ENCODE data around the gene RIPK3. TPM values are rescaled to one million over a fixed set of nuclear protein-coding genes. Genes with fewer than 3 reads are reported as not detected.
"Not testable (repeated sequence)": the region's sequence is repeated elsewhere in the genome, so short reads cannot be mapped to it uniquely, and the experiment has no call there.

RIPK3 gene
- 10 to 100 TPM; 26.9 to 28.6 TPM for total RNA-seq

GRCh38 chr14:24339284-24340151, at the start of gene RIPK3:
Gene RIPK3, minus strand, starts transcription at chr14:24339991. Its CDS starts 165 bp downstream, at chr14:24339826.
- peak; percentile 82 for DNase-seq
- ChIA-PET CTCF (interaction anchor here (0.9 to 12.7 kb wide), 8 partner anchors 7 to 90 kb away, joined by 3 to 709 read pairs (median 6); partner anchors contain the start of genes CBLN3, CIDEB and KHNYN), POLR2A (interaction anchor here (0.7 to 13.7 kb wide), 8 partner anchors 16 to 126 kb away, joined by 3 to 185 read pairs (median 4); partner anchors contain the start of genes CBLN3, CHMP4A, KHNYN and SDR39U1)
- Mint-ChIP-seq H3K9me3 (ENCODE audit: insufficient read depth) (no peaks in the 10 kb centered on the region), H3K36me3 (ENCODE audit: low read depth) (peaks cover 34% of the 10 kb centered on the region), H3K27ac (peak within 1 kb of the TSS; percentile 92), H3K27me3 (ENCODE audit: low read depth) (peaks cover 24% of the 10 kb centered on the region), H3K4me3 (peak within 1 kb of the TSS; percentile 90), H3K4me1 (ENCODE audit: low read depth) (peaks cover 24% of the 10 kb centered on the region)
- ATAC-seq: peak; percentile 97

GRCh38 chr14:24389226-24389848, 49.5 kb upstream of the RIPK3 start:
- CTCF ChIA-PET: no interaction called here

GRCh38 chr14:24388474-24389179, 48.8 kb upstream of the RIPK3 start:
- ATAC-seq (no peak), DNase-seq (no peak)
- Mint-ChIP-seq H3K27ac (no peak overlapping the region), H3K36me3 (ENCODE audit: low read depth) (no peaks in the 10 kb centered on the region), H3K4me1 (ENCODE audit: low read depth) (no peaks in the 10 kb centered on the region), H3K27me3 (ENCODE audit: low read depth) (peaks cover 41% of the 10 kb centered on the region), H3K4me3 (no peak overlapping the region), H3K9me3 (ENCODE audit: insufficient read depth) (no peaks in the 10 kb centered on the region)
- ChIA-PET POLR2A (no interaction called here), CTCF (interaction anchor here (1.0 kb wide), 1 partner anchor 56 kb away, joined by 3 read pairs; no protein-coding TSS in a partner anchor)

More at GRCh38 chr14:24389226-24389848, 49.5 kb upstream of the RIPK3 start:
- Mint-ChIP-seq H3K4me3 (no peak overlapping the region), H3K27me3 (ENCODE audit: low read depth) (peaks cover 41% of the 10 kb centered on the region), H3K36me3 (ENCODE audit: low read depth) (no peaks in the 10 kb centered on the region), H3K4me1 (ENCODE audit: low read depth) (no peaks in the 10 kb centered on the region), H3K9me3 (ENCODE audit: insufficient read depth) (no peaks in the 10 kb centered on the region), H3K27ac (no peak overlapping the region)
- POLR2A ChIA-PET: no interaction called here
- no peak for ATAC-seq
- DNase-seq: no peak

- H3K27me3 Mint-ChIP-seq (ENCODE audit: low read depth): peaks cover 39% of the 10 kb centered on the region
- H3K4me1 Mint-ChIP-seq (ENCODE audit: low read depth); POLR2A ChIA-PET; DNase-seq; H3K27ac Mint-ChIP-seq; H3K4me3 Mint-ChIP-seq; H3K9me3 Mint-ChIP-seq (ENCODE audit: insufficient read depth); H3K36me3 Mint-ChIP-seq (ENCODE audit: low read depth); ATAC-seq: not testable (repeated sequence)
- CTCF ChIA-PET: interaction anchor here (1.0 kb wide), 1 partner anchor 55 kb away, joined by 3 read pairs; no protein-coding TSS in a partner anchor
These were observed 47.8 kb upstream of the RIPK3 start for GRCh38 chr14:24387579-24387978.

- H3K4me3 Mint-ChIP-seq: no peak overlapping the region
- no peak overlapping the region for H3K27ac Mint-ChIP-seq
- H3K36me3 Mint-ChIP-seq (ENCODE audit: low read depth): no peaks in the 10 kb centered on the region
- no peaks in the 10 kb centered on the region for H3K9me3 Mint-ChIP-seq (ENCODE audit: insufficient read depth)
- ChIA-PET CTCF (no interaction called here), POLR2A (no interaction called here)
- ATAC-seq (no peak), DNase-seq (no peak)
- no peaks in the 10 kb centered on the region for H3K4me1 Mint-ChIP-seq (ENCODE audit: low read depth)
- peaks cover 34% of the 10 kb centered on the region for H3K27me3 Mint-ChIP-seq (ENCODE audit: low read depth)
These were observed 47.2 kb upstream of the RIPK3 start for GRCh38 chr14:24387009-24387345.

GRCh38 chr14:24385524-24385923, 45.7 kb upstream of the RIPK3 start:
- Mint-ChIP-seq H3K4me1 (ENCODE audit: low read depth) (no peaks in the 10 kb centered on the region), H3K27me3 (ENCODE audit: low read depth) (peaks cover 28% of the 10 kb centered on the region), H3K36me3 (ENCODE audit: low read depth) (no peaks in the 10 kb centered on the region), H3K9me3 (ENCODE audit: insufficient read depth) (no peaks in the 10 kb centered on the region), H3K27ac (no peak overlapping the region), H3K4me3 (no peak overlapping the region)
- ChIA-PET POLR2A (no interaction called here), CTCF (interaction anchor here (0.5 to 1.2 kb wide), 3 partner anchors 12 to 52 kb away, joined by 3 to 4 read pairs (median 3); no protein-coding TSS in a partner anchor)
- ATAC-seq: no peak
- no peak for DNase-seq

- no peak for ATAC-seq
- Mint-ChIP-seq H3K9me3 (ENCODE audit: insufficient read depth) (no peaks in the 10 kb centered on the region), H3K27me3 (ENCODE audit: low read depth) (peaks cover 23% of the 10 kb centered on the region), H3K27ac (no peak overlapping the region), H3K4me1 (ENCODE audit: low read depth) (no peaks in the 10 kb centered on the region), H3K4me3 (no peak overlapping the region), H3K36me3 (ENCODE audit: low read depth) (no peaks in the 10 kb centered on the region)
- ChIA-PET POLR2A (no interaction called here), CTCF (no interaction called here)
- no peak for DNase-seq
These were observed 44.4 kb upstream of the RIPK3 start for GRCh38 chr14:24384169-24384568.

- Mint-ChIP-seq H3K27ac (no peak overlapping the region), H3K9me3 (ENCODE audit: insufficient read depth) (no peaks in the 10 kb centered on the region), H3K4me1 (ENCODE audit: low read depth) (peaks cover 5% of the 10 kb centered on the region), H3K27me3 (ENCODE audit: low read depth) (peaks cover 13% of the 10 kb centered on the region), H3K36me3 (ENCODE audit: low read depth) (no peaks in the 10 kb centered on the region), H3K4me3 (no peak overlapping the region)
- CTCF ChIA-PET: interaction anchor here (0.8 to 1.7 kb wide), 2 partner anchors 49 to 55 kb away, joined by 3 to 4 read pairs; no protein-coding TSS in a partner anchor
- DNase-seq (no peak), ATAC-seq (no peak)
- POLR2A ChIA-PET: interaction anchor here (1.5 kb wide), 1 partner anchor 48 kb away, joined by 4 read pairs; the partner anchor contains the start of genes CBLN3 and KHNYN
These were observed 42.2 kb upstream of the RIPK3 start for GRCh38 chr14:24382064-24382371.

GRCh38 chr14:24381363-24382063, 41.7 kb upstream of the RIPK3 start:
- H3K27ac Mint-ChIP-seq: no peak overlapping the region
- POLR2A ChIA-PET: interaction anchor here (1.5 kb wide), 1 partner anchor 48 kb away, joined by 4 read pairs; the partner anchor contains the start of genes CBLN3 and KHNYN
- CTCF ChIA-PET: interaction anchor here (0.8 kb wide), 1 partner anchor 55 kb away, joined by 3 read pairs; no protein-coding TSS in a partner anchor
- H3K4me1 Mint-ChIP-seq (ENCODE audit: low read depth): peaks cover 7% of the 10 kb centered on the region
- H3K4me3 Mint-ChIP-seq: no peak overlapping the region
- H3K36me3 Mint-ChIP-seq (ENCODE audit: low read depth): no peaks in the 10 kb centered on the region
- DNase-seq: no peak
- no peaks in the 10 kb centered on the region for H3K9me3 Mint-ChIP-seq (ENCODE audit: insufficient read depth)
- no peak for ATAC-seq
- H3K27me3 Mint-ChIP-seq (ENCODE audit: low read depth): peaks cover 10% of the 10 kb centered on the region

- ATAC-seq (no peak), DNase-seq (no peak)
- Mint-ChIP-seq H3K36me3 (ENCODE audit: low read depth) (no peaks in the 10 kb centered on the region), H3K4me1 (ENCODE audit: low read depth) (peaks cover 7% of the 10 kb centered on the region), H3K27ac (no peak overlapping the region), H3K4me3 (no peak overlapping the region), H3K9me3 (ENCODE audit: insufficient read depth) (no peaks in the 10 kb centered on the region), H3K27me3 (ENCODE audit: low read depth) (peaks cover 8% of the 10 kb centered on the region)
- CTCF ChIA-PET: interaction anchor here (1.4 to 3.9 kb wide), 4 partner anchors 30 to 57 kb away, joined by 3 to 12 read pairs (median 10); no protein-coding TSS in a partner anchor
- POLR2A ChIA-PET: interaction anchor here (0.8 kb wide), 1 partner anchor 50 kb away, joined by 5 read pairs; the partner anchor contains the start of gene KHNYN
These were observed 40.3 kb upstream of the RIPK3 start for GRCh38 chr14:24379907-24380730.
